Hematopoietic multipotent progenitor cell (in vitro differentiated cells): ENCODE data around the gene OLFML2B. TPM values are rescaled to one million over a fixed set of nuclear protein-coding genes. Genes with fewer than 3 reads are reported as not detected.
"Not testable (repeated sequence)": the region's sequence is repeated elsewhere in the genome, so short reads cannot be mapped to it uniquely, and the experiment has no call there.

ENCODE experiments used
- DNase-seq, 3 donors: peaks; one replicate each; pipeline ENCODE4 v3.0.0-alpha.2; 2011 to 2015; ENCODE audit warnings: low read depth in 2 of 3, low spot score in 2 of 3
- total RNA-seq: library from RNA; depleted of rRNA; stranded (reverse); fragments of >200 nt; gene quantifications from one replicate; pipeline ENCODE4 v1.2.3, GENCODE V29; 2012

OLFML2B gene
- total RNA-seq = 1.1 TPM

DNA sequence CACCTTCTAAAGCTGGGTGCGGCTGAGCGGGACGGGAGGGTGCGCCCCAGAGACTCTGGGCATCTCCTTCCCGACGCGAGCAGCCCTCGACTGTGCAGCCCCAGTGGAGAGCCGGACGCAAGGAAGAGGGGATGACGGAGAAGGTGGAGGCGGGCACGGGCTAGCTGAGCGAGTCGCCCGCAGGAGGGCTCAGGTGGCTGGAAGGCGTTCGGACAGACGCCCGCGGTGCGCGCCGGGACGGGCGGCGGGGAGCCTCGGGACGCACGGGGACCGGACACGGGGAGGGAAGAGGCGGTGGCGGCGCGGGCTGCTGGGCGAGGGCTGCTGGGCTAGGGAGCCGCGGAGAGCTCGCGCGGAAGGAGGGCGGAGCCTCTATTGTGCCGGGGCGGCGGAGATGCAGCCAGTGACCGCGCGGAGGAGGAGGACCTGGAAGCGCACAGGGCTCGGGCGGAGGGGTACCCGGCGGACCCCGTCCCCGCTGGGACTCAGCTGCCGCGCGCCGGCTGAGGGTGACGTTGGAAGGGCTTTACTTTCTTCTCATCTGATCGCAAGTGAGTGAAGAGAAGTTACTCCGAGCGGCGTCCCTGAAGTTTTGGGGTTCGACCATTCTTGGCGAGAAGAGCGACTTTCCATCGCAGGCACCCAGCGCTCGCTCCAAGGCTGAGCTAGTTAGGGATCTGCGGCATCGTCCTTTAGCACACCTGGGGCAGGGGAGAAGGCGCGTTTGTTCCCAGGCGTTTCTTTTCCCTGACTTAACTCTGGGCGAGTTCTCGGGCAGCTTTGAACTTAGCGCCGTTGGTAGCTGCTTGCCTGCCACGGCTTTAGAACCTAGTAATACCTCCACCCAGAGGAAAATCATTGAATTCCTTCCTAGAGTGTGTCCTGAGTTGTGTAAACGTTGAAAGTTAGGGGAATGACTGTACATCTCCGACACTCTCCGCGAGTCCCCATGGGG is at the start of gene OLFML2B:
Gene OLFML2B, minus strand, starts transcription at position 323 of the 955 bp plus-strand sequence. CDS start 439 bp downstream, outside the sequence.
- peak in 2 of 3 donors; percentile 48 to 68 for DNase-seq

DNA sequence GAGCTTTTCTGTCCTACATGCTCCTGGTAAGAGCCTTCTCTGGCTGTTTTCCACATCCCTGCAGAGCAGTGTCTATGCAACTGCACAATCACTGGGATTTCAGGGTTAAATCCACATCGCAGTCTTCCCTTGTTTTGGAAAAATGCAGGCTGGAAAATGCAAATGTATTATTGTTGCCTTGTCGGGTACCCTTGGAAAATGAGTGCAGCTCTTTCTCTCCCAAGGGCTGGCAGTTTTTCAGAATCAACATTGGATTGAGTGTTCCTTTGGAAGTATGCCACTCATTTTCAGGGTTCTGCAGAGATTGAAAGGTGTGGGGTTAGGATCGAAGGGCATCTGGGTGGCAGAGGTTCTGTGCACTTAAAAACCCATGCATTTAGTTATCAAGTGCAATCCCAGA is 49.1 kb upstream of the OLFML2B start:
- no peak for DNase-seq

DNA sequence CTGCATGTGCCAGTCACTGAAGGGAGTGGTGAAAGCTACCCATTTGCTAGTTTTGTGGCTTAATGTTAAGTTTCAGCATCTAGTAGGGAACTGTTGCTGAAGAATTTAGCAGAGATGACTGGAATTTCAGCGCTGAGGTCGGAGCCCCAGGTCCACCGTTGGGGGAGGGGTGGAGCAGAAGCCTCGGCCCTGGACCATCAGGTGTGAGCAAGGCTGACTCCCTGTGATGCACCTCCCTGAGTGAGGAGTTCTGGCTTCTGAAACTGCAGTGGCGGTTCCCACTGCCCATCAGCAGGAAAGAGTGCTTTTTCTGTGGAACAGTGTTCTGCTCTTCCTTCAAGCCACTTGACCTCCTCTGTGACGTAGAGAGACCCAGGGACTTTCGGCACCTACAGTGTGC is 47.2 kb upstream of the OLFML2B start:
- no peak for DNase-seq

DNA sequence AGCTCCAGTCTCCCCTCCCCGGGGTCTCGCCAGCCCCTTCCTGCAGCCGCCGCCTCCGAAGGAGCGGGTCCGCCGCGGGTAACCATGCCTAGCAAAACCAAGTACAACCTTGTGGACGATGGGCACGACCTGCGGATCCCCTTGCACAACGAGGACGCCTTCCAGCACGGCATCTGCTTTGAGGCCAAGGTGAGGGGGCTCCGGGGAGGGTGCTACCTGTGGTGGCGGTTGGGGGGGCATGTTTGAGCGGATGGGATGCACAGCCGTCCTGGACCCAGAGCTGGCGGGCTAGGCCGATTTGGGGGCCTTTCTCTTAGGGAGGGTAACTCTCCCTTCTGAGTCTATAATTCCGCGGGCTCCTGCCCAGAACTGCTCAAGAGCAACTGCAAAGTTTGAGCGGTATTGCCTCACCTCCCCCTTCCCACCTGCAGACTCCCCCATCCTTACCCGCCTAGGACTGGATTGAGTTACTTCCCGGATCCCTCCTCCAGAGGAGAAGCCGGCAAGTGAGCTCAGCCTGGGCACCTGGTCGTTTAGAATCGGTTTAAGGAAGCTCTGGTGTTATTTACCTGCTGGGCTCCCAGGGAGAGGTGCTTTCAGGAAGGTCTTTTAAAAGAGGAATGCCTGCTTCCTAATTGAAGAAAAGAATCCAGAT is 46.6 kb upstream of the OLFML2B start:
- DNase-seq = peak in 1 of 3 donors; percentile 5

GRCh38 chr1:162069334-162070093 is 45.8 kb upstream of the OLFML2B start, which contains the start of gene NOS1AP:
Gene NOS1AP, plus strand, starts transcription at chr1:162069691. Its CDS starts 487 bp downstream, at chr1:162070178.
- DNase-seq = peak; percentile 57 to 74 (median 73)

- no peak for DNase-seq
Measured at GRCh38 chr1:162068301-162068700, 44.6 kb upstream of the OLFML2B start.

GRCh38 chr1:162067466-162067865 is 43.8 kb upstream of the OLFML2B start:
- no peak for DNase-seq

DNA sequence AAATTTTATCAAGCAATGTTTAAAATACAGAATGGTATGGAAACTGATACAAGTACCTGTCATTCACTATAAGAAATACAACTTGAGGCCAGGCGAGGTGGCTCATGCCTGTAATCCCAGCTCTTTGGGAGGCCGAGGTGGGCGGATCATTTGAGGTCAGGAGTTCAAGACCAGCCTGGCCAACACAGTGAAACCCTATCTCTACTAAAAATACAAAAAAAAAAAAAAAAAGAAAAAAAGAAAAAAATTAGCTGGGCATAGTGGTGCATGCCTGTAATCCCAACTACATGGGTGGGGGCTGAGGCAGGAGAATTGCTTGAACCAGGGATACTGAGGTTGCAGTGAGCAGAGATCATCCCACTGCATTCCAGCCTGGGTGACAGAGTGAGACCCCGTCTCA is 43.2 kb upstream of the OLFML2B start:
- not testable (repeated sequence) for DNase-seq

GRCh38 chr1:162065016-162065415 is 41.3 kb upstream of the OLFML2B start:
- no peak for DNase-seq

- no peak for DNase-seq
Measured at GRCh38 chr1:162062542-162063015, 38.9 kb upstream of the OLFML2B start.

DNA sequence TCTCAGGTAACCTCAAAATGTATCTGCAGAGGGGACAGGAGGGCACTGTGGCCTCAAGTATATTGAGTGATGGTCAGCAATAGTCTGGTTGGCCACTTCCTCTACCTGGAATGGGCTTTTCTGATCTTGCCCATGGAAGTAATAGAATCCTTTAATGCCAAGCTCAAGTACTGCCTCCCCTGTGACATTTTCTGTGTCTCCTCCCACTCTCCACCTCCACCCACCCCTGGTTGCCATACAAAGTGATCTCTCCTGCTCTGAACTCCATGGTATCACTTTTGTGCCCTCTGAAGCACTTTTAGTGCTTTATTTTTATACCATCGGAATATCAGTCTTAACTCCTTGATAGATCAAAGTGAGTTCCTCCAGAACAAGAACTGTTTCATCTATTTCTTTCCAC is 36.6 kb upstream of the OLFML2B start:
- DNase-seq = no peak

DNA sequence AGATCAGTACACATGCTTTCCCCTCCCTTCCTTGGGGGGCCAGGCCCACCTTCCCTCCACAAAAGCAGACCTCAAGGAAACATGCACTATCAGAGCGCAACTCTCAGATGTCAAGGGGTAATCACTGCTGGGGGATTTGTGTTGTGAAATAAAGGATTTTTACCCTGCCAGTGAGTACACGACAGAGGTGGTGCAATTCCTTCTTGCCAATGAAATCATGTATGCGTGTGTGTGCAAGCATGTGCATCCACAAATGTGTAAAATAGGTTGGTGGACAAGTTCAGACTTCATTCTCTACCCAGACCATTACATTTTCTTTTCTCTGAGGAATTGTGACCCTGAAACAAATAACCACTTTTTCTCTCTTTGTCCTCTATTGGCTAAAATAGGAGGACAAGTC is 36.1 kb upstream of the OLFML2B start:
- no peak for DNase-seq

DNA sequence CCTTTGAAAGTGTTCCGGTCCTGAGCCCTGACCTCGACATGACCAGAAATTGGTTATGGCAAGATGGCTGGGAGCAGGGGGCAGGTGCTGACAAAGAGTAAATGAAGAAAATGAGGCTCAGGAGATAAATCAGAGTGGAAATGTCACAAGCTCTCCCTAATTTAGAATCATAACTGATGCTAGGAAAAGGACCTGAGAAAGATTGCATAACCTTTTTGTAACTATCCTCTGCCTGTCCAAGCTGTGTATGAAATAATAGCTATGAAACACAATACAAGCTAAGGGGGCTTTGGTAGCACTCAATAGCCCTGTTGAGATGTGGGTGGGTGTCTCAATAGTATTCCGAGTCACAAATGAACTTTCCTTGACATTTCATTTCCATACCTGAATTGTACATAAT is 32.9 kb upstream of the OLFML2B start:
- no peak for DNase-seq

- DNase-seq = peak in 2 of 3 donors; percentile 51 to 74
Measured at GRCh38 chr1:162056043-162056442, 32.4 kb upstream of the OLFML2B start.

GRCh38 chr1:162055062-162055461 is 31.4 kb upstream of the OLFML2B start:
- no peak for DNase-seq

DNA sequence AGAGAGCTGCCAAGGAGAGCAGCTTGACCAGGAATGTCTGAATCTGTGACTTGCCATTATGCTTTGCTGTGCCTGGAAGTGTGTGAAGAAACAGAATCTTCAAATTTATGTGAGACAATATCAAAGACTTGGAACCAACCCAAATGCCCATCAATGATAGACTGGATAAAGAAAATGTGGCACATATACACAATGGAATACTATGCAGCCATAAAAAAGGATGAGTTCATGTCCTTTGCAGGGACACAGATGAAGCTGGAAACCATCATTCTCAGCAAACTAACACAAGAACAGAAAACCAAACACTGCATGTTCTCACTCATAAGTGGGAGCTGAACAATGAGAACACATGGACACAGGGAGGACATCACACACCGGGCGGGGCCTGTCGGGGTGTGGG is 30.3 kb upstream of the OLFML2B start:
- DNase-seq = not testable (repeated sequence)

DNA sequence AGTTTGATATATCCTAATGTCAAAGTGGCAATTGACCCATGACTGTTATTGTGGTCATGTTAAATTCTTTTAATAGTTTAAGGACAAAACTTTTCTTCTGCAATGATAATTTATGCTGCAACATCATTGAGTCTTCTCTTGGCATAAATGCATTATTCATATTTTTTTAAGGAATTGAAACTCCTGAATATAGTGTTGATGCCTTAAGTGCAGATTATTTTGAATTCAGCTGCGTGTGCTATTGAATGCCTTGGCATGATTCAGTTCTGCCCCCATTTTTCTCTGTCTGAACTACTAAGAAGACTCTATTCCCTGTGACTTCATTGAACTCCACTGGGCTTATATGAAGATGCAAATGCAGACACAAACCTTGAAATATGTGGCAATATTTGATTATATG is 23.3 kb upstream of the OLFML2B start:
- DNase-seq = no peak

DNA sequence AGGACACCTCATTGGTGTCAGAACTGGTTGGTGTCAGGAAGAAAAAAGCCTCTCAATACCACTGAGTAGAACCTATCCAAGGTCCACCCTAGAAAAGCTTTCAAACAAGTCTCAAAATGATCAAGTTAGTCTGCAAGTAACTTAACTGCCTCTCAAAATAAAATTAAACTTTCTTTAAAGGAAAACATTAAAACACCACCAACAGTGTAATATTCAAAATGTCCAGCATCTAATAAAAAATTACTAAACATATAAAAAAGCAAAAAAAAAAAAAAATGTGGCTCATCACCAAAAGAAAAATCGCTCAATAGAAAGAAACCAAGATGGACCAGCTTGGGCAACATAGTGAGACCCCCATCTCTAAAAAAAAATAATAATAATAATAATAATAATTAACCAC is 18.7 kb upstream of the OLFML2B start:
- no peak for DNase-seq

DNA sequence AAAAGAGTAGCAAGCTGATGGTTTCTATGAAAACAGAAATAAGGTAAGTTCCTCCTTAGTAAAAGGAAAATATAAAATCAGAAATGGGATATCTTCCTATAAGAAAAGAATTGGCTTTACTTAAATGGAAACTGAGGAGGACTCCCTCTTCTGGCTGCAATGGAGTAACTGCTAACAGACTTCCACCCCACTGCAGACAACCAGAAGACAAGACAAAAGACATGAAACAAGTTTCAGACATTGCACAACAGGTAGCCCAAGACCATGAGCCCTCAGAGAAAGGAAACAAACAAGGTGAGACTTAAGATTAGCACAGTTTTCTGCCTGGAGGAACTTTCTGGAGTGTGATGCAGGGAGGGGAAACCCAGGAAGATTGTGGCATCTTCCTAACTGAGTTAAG is 17.0 kb upstream of the OLFML2B start:
- no peak for DNase-seq

GRCh38 chr1:162040001-162040400 is 16.3 kb upstream of the OLFML2B start:
- DNase-seq = no peak

GRCh38 chr1:162038624-162039023 is 15.0 kb upstream of the OLFML2B start:
- DNase-seq = no peak
